Bronchial epithelial cell (primary cell): ENCODE results near the gene TXNRD1. TPM values are rescaled to one million over a fixed set of nuclear protein-coding genes. Genes with fewer than 3 reads are reported as not detected.

Experiments used
- DNase-seq: peaks from one replicate; pipeline ENCODE4 v3.0.0-alpha.2; 2010; ENCODE audit warnings: low read depth
- FAIRE-seq: peaks from 2 replicates; lab custom pipeline; 2011; peaks lifted over from hg19 to GRCh38; lab: Jason Lieb, UNC
- H3K27me3 ChIP-seq: 2 replicates; pipeline ENCODE4 v1.5.1; 2011; ENCODE audit warnings: low read length; ENCODE audit not compliant: control insufficient read depth, insufficient read depth
- H3K36me3 ChIP-seq: 2 replicates; pipeline ENCODE4 v1.5.1; 2011; ENCODE audit warnings: low read length; ENCODE audit not compliant: control insufficient read depth, insufficient read depth
- H3K4me3 ChIP-seq: 2 replicates; pipeline ENCODE4 v1.5.1; 2011; ENCODE audit warnings: mild to moderate bottlenecking, low read depth, low read length, control low read depth
- CTCF ChIP-seq: IDR thresholded peaks from 2 replicates; pipeline ENCODE4 v1.5.1; 2011; ENCODE audit warnings: mild to moderate bottlenecking, moderate library complexity, low read length, control low read depth, inconsistent platforms; ENCODE audit not compliant: insufficient read depth, severe bottlenecking
- total RNA-seq: library from RNA; depleted of rRNA; stranded (reverse); fragments of >200 nt; gene quantifications from 2 replicates; pipeline ENCODE4 v1.2.1, GENCODE V29; 2014

The TXNRD1 gene
- total RNA-seq, 1 donor from 2014 or later, result 88.2 TPM

GRCh38 chr12:104315326-104316224 is 100.0 kb downstream of the TXNRD1 start:
- no peak for TF ChIP-seq CTCF
- no peaks in the 10 kb centered on the region for H3K27me3 ChIP-seq
- FAIRE-seq, result no peak
- peak; percentile 54 for DNase-seq
- H3K36me3 ChIP-seq, result peaks cover 36% of the 10 kb centered on the region
- H3K4me3 ChIP-seq, result no peak overlapping the region

- peaks cover 36% of the 10 kb centered on the region for H3K36me3 ChIP-seq
- TF ChIP-seq CTCF, result no peak
- no peaks in the 10 kb centered on the region for H3K27me3 ChIP-seq
- H3K4me3 ChIP-seq, result no peak overlapping the region
- no peak for FAIRE-seq
- DNase-seq, result no peak
Measured at GRCh38 chr12:104316936-104317335, 101.4 kb downstream of the TXNRD1 start.

- FAIRE-seq, result no peak
- Histone ChIP-seq H3K36me3 (peaks cover 39% of the 10 kb centered on the region), H3K4me3 (no peak overlapping the region), H3K27me3 (no peaks in the 10 kb centered on the region)
- no peak for TF ChIP-seq CTCF
- DNase-seq, result no peak
Measured at GRCh38 chr12:104317538-104318210, 102.1 kb downstream of the TXNRD1 start.

- Histone ChIP-seq H3K27me3 (no peaks in the 10 kb centered on the region), H3K36me3 (peaks cover 36% of the 10 kb centered on the region), H3K4me3 (no peak overlapping the region)
- no peak for TF ChIP-seq CTCF
- DNase-seq (no peak), FAIRE-seq (no peak)
Measured at GRCh38 chr12:104319028-104319427, 103.4 kb downstream of the TXNRD1 start.

GRCh38 chr12:104319918-104320626 is 104.5 kb downstream of the TXNRD1 start:
- DNase-seq (no peak), FAIRE-seq (no peak)
- TF ChIP-seq CTCF, result no peak
- H3K36me3 ChIP-seq, result peaks cover 31% of the 10 kb centered on the region
- H3K4me3 ChIP-seq, result no peak overlapping the region
- no peaks in the 10 kb centered on the region for H3K27me3 ChIP-seq
